ENCODE data around the gene EPSTI1. TPM values are rescaled to one million over a fixed set of nuclear protein-coding genes. Genes with fewer than 3 reads are reported as not detected.

The EPSTI1 gene
- total and polyA plus RNA-seq, 10 of the 15 experiments (the other 5 are each of a cell fraction or from before 2014, with no cell fraction given) = 4.7 to 32.0 (median 24.2) TPM

- FAIRE-seq = no peak
- no peak overlapping the region for H3K9ac ChIP-seq (ENCODE audit: control insufficient read depth, insufficient read depth, low read length)
- BruUV-seq (replicated peaks) = no TSS peak
- no peaks in the 10 kb centered on the region; the same call in 2 of the 3 replicates for H3K9me3 ChIP-seq (replicated peaks; ENCODE audit: control insufficient read depth, insufficient read depth, low read length)
- no peak for TF ChIP-seq SMAD1 (IDR thresholded peaks at IDR 0.05; ENCODE audit: low read depth, partially characterized antibody)
- TF ChIP-seq NFYB (IDR thresholded peaks at IDR 0.05; ENCODE audit: insufficient read depth, low read depth, low read length) = no peak
- TF ChIP-seq, protein P1, sequence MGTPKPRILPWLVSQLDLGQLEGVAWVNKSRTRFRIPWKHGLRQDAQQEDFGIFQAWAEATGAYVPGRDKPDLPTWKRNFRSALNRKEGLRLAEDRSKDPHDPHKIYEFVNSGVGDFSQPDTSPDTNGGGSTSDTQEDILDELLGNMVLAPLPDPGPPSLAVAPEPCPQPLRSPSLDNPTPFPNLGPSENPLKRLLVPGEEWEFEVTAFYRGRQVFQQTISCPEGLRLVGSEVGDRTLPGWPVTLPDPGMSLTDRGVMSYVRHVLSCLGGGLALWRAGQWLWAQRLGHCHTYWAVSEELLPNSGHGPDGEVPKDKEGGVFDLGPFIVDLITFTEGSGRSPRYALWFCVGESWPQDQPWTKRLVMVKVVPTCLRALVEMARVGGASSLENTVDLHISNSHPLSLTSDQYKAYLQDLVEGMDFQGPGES (IDR thresholded peaks at IDR 0.05) = no peak
- TF ChIP-seq ZBTB33 (IDR thresholded peaks at IDR 0.05) = no peak
- no peak for TF ChIP-seq NR2C2 (IDR thresholded peaks at IDR 0.05; ENCODE audit: borderline replicate concordance, control insufficient read depth, insufficient read length, low read depth)
- no peak for TF ChIP-seq SKIL (IDR thresholded peaks at IDR 0.05; ENCODE audit: low read depth, poor library complexity, severe bottlenecking)
- no peak for TF ChIP-seq STAT1 (conservative IDR thresholded peaks at IDR 0.05)
- no peak for TF ChIP-seq SP1 (IDR thresholded peaks at IDR 0.05; ENCODE audit: low read depth, low read length)
- TF ChIP-seq, protein P2, sequence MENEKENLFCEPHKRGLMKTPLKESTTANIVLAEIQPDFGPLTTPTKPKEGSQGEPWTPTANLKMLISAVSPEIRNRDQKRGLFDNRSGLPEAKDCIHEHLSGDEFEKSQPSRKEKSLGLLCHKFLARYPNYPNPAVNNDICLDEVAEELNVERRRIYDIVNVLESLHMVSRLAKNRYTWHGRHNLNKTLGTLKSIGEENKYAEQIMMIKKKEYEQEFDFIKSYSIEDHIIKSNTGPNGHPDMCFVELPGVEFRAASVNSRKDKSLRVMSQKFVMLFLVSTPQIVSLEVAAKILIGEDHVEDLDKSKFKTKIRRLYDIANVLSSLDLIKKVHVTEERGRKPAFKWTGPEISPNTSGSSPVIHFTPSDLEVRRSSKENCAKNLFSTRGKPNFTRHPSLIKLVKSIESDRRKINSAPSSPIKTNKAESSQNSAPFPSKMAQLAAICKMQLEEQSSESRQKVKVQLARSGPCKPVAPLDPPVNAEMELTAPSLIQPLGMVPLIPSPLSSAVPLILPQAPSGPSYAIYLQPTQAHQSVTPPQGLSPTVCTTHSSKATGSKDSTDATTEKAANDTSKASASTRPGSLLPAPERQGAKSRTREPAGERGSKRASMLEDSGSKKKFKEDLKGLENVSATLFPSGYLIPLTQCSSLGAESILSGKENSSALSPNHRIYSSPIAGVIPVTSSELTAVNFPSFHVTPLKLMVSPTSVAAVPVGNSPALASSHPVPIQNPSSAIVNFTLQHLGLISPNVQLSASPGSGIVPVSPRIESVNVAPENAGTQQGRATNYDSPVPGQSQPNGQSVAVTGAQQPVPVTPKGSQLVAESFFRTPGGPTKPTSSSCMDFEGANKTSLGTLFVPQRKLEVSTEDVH (IDR thresholded peaks at IDR 0.05; ENCODE audit: low read depth, partially characterized antibody) = no peak
- ChIA-PET RAD21 (ENCODE audit: unreplicated experiment) (interaction anchor here (1.2 kb wide), 1 partner anchor 13 kb away, joined by 3 read pairs; no protein-coding TSS in a partner anchor), SMC1A (ENCODE audit: uncharacterized antibody, unreplicated experiment) (interaction anchor here (0.9 to 1.7 kb wide), 4 partner anchors 12 to 84 kb away, joined by 3 to 4 read pairs (median 3); no protein-coding TSS in a partner anchor), CTCF (no interaction called here), POLR2A (no interaction called here)
- no peaks in the 10 kb centered on the region for H3K79me2 ChIP-seq (ENCODE audit: control insufficient read depth, insufficient read depth, low read length)
- in situ Hi-C loops (cut with MboI) (no loop called here), intact Hi-C loops (cut with micrococcal nuclease; ENCODE audit: unreplicated experiment) (no loop called here)
- no peaks in the 10 kb centered on the region for H3K36me3 ChIP-seq (ENCODE audit: control insufficient read depth in 2 of 2, insufficient read depth in 2 of 2, low read length in 1 of 2)
- H3K27me3 ChIP-seq (replicated peaks in 1 of 2; ENCODE audit: control insufficient read depth in 2 of 2, insufficient read depth in 2 of 2, low read length in 1 of 2) = no peaks in the 10 kb centered on the region
- H4K20me1 ChIP-seq (ENCODE audit: control insufficient read depth, insufficient read depth) = no peaks in the 10 kb centered on the region
- H3K4me2 ChIP-seq (ENCODE audit: control insufficient read depth, insufficient read depth) = no peak overlapping the region
- WGBS (ENCODE audit: insufficient coverage, insufficient replicate concordance, low lambda C conversion rate, missing lambda C conversion rate) = 83% methylated on average over 4 of the region's 4 CpGs
- no peak overlapping the region for H2AFZ ChIP-seq (ENCODE audit: control insufficient read depth, low read depth, low read length)
- ATAC-seq = no peak
- H3K27ac ChIP-seq (ENCODE audit: control insufficient read depth, insufficient read depth) = no peak overlapping the region
- no peak overlapping the region for H3K4me3 ChIP-seq
- H3K4me1 ChIP-seq (ENCODE audit: control insufficient read depth, insufficient read depth, low read length) = peaks cover 17% of the 10 kb centered on the region
- no peak for DNase-seq (ENCODE audit: low read depth, low spot score)
Measured at GRCh38 chr13:43000676-43001075, 8.6 kb upstream of the EPSTI1 start.

Data from GM12878 (cell line).